ENCODE measurements around the gene PLXNB1. TPM values are rescaled to one million over a fixed set of nuclear protein-coding genes. Genes with fewer than 3 reads are reported as not detected.

The PLXNB1 gene
- total and polyA plus RNA-seq, 12 donors: 3.4 to 115 (median 13.7) TPM

- Histone ChIP-seq H3K27me3 (no peaks in the 10 kb centered on the region), H3K4me3 (no peak overlapping the region), H3K4me1 (replicated peaks in 1 of 2) (no peaks in the 10 kb centered on the region), H3K27ac (no peak overlapping the region), H3K36me3 (replicated peaks in 1 of 2) (peaks cover 0 to 10% of the 10 kb centered on the region in 2 donors), H3K9me3 (replicated peaks in 1 of 3) (no peaks in the 10 kb centered on the region)
- WGBS, 4 donors: 88 to 94% (median 90%) methylated on average over 10 to 14 of the region's 14 CpGs
- intact Hi-C loops (cut with DNase I): no loop called here
- TF ChIP-seq CTCF (IDR thresholded peaks at IDR 0.05) (no peak), POLR2A (IDR thresholded peaks at IDR 0.05) (no peak)
- DNase-seq: no peak
Observed at GRCh38 chr3:48420561-48420960, 9.3 kb downstream of the PLXNB1 start.

- no peak for TF ChIP-seq CTCF (IDR thresholded peaks at IDR 0.05)
- TF ChIP-seq POLR2A (IDR thresholded peaks at IDR 0.05): no peak
- Histone ChIP-seq H3K36me3 (replicated peaks in 1 of 2) (peaks cover 0 to 20% of the 10 kb centered on the region in 2 donors), H3K4me1 (replicated peaks in 1 of 2) (no peaks in the 10 kb centered on the region), H3K27me3 (no peaks in the 10 kb centered on the region), H3K9me3 (replicated peaks in 1 of 3) (no peaks in the 10 kb centered on the region), H3K4me3 (no peak overlapping the region), H3K27ac (no peak overlapping the region)
- intact Hi-C loops (cut with DNase I): no loop called here
- 83 to 92% (median 91%) methylated on average over 16 to 17 of the region's 17 CpGs for WGBS, 4 donors
- no peak for DNase-seq
Observed at GRCh38 chr3:48419597-48419996, 10.3 kb downstream of the PLXNB1 start.

- Histone ChIP-seq H3K27ac (no peak overlapping the region), H3K27me3 (no peaks in the 10 kb centered on the region), H3K4me3 (no peak overlapping the region), H3K9me3 (replicated peaks in 1 of 3) (no peaks in the 10 kb centered on the region), H3K4me1 (replicated peaks in 1 of 2) (no peaks in the 10 kb centered on the region), H3K36me3 (replicated peaks in 1 of 2) (peaks cover 0 to 20% of the 10 kb centered on the region in 2 donors)
- no peak for DNase-seq
- no peak for TF ChIP-seq CTCF (IDR thresholded peaks at IDR 0.05)
- no peak for TF ChIP-seq POLR2A (IDR thresholded peaks at IDR 0.05)
- intact Hi-C loops (cut with DNase I): no loop called here
- 88 to 100% (median 93%) methylated on average over 7 to 9 of the region's 9 CpGs; no CpG with 5 or more reads in 1 of the 4 donors for WGBS, 4 donors
Observed at GRCh38 chr3:48419149-48419548, 10.7 kb downstream of the PLXNB1 start.

- H3K4me3 ChIP-seq: no peak overlapping the region
- no peak for DNase-seq
- H3K36me3 ChIP-seq (replicated peaks in 1 of 2): peaks cover 0 to 20% of the 10 kb centered on the region in 2 donors
- no peaks in the 10 kb centered on the region for H3K4me1 ChIP-seq (replicated peaks in 1 of 2)
- TF ChIP-seq CTCF (IDR thresholded peaks at IDR 0.05): no peak
- no peak for TF ChIP-seq POLR2A (IDR thresholded peaks at IDR 0.05)
- no peak overlapping the region for H3K27ac ChIP-seq
- WGBS, 4 donors: 80 to 89% (median 88%) methylated on average over 5 to 9 of the region's 9 CpGs
- intact Hi-C loops (cut with DNase I): no loop called here
- H3K27me3 ChIP-seq: no peaks in the 10 kb centered on the region
- H3K9me3 ChIP-seq (replicated peaks in 1 of 3): no peaks in the 10 kb centered on the region
Observed at GRCh38 chr3:48418651-48419050, 11.2 kb downstream of the PLXNB1 start.
